GM19025 (cell line): ENCODE data around the gene LTBP1.
"Not testable (repeated sequence)": the region's sequence is repeated elsewhere in the genome, so short reads cannot be mapped to it uniquely, and the experiment has no call there.

Experiments
- ATAC-seq: cut with Tn5 transposase; IDR thresholded peaks from one replicate; pipeline ENCODE4 v1.9.1; 2021; ENCODE audit warnings: mild to moderate bottlenecking, low read depth, moderate library complexity; ENCODE audit not compliant: unreplicated experiment

Gene LTBP1

DNA sequence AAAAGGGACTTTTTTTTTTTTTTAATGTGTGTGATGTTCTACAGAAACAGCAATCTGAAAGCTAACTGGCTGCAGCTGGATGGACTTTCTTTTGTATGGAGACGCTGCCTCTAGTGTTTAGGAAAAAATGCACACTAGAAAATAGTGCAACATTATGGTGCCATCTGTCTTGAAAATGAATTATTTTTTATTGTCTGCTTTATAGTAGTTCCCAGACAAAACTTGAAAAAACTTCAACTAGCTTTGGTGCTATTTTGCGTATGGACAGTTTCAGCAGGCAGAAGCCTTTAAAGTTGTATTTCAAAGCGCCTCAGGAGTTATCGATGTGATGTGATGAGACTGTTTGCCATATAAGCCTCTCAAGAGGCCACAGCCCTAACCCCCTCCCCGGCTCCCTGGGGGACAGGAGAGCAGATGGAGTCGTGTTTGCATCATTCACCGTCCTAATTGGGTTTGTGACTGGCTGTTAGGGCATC lies 86.9 kb downstream of the LTBP1 start:
- ATAC-seq = no peak

DNA sequence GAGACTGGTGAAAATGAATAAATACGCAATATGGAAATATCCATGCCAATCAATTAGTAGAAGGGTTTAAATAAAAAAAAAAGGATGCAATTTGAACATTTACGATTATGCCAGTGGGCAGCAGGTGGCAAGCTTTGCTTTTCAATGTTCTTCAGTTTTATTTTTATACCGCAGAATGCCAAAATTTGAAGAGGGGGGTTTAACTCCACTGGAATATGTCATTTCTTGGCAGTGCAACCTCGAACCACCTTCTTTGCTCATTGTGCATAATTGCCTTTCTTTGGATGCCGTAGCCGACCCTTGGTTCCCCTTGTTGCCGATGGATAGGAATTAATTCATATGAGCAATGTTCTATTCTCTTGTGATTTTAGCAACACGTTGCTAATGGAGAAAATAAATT lies 88.0 kb downstream of the LTBP1 start:
- ATAC-seq = no peak

DNA sequence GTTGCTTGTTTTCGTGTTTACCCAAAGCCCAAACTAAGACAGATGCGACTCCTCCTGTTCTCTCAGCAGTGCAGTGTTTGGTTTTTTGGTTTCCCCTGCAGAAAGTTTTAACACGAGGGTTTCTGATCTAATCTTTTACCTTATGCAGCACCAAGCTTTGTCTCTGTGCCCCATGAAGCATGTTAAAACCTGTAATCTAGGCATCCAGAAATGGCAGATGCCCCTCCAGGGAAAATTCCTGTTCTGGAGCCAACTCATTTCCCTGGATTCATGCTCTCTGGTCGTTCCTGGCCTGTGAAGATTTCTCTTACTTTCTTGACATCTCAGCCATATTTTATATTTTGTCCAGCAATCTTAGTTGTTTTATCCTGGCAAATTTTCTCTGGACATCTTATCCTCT lies 91.5 kb downstream of the LTBP1 start:
- ATAC-seq = no peak

- ATAC-seq = no peak
Observed at GRCh38 chr2:33038799-33039198, 92.0 kb downstream of the LTBP1 start.

GRCh38 chr2:33040541-33040940 lies 93.8 kb downstream of the LTBP1 start:
- ATAC-seq = no peak

GRCh38 chr2:33042265-33042664 lies 95.5 kb downstream of the LTBP1 start:
- ATAC-seq = no peak

GRCh38 chr2:33042819-33043218 lies 96.1 kb downstream of the LTBP1 start:
- ATAC-seq = no peak

DNA sequence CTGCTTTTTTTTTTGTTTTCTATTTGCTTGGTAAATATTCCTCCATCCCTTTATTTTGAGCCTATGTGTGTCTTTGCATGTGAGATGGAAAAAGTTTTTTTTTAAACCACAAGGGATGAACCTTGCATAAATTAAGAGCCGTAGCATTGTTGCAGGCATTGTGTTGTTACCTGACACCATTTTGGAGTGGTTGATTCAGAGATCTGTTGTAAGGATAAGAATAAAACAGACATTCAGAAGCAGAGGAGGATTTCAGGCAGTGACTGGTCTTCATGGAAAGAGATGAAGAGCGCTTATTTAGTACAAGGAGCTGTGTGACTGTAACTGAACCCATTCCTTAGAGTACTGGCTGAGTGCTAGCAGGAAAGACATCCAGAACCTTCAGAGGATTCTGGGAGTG lies 101.2 kb downstream of the LTBP1 start:
- no peak for ATAC-seq

DNA sequence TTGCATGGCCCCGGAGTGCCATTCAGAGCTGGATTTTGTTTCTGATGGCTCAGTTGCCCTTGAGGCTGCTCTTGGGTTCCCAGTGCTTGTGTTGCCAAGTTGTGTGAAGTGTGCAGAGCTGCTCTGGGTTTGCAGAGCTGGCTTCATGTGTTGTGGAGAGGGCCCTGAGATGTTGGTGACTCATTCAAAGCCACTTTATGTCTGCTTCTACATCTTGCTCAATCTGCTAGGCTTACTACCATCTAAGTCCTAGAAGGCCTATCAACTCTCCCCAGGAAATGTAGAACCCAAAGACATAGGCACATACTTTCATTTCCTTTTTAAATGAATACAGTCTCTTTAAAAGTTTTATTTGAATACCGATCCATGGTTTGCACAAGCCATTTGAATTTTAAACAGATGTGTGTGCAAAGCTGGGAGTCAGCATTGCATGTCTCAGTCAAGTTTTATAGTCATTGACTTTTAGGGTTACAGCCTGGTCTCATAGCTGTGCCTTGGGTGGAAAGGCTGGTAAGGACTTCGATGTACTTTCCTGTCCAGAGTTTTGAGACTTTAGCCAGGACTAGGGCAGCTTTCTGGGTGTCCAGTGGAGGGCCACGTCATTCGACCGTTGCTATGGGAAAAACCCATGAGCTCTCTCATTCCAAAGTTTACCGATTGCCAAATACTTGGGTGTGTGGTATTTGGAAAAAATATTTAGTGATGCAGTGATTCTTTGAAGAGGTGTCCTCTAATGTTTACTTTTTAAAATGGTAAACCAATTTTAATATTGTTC lies 105.0 kb downstream of the LTBP1 start:
- ATAC-seq = no peak

DNA sequence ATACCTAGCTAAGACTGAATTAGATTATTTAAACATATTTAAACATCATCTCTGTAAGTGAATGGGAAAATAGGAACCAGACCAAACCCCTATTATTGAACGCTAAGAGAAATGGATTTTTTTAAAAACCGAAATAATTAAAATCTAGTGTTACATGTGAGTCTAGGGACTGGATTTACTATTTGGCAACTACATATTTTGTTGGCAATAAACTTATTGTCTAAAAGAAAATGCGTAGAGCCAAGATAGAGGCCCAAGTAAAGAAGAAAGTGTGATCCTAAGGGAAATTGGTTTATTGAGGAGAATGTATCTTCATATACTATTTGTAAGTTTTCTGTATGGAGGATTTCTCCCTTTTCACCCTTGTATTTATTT lies 105.6 kb downstream of the LTBP1 start:
- ATAC-seq = no peak

GRCh38 chr2:33052795-33053194 lies 106.0 kb downstream of the LTBP1 start:
- ATAC-seq = not testable (repeated sequence)

DNA sequence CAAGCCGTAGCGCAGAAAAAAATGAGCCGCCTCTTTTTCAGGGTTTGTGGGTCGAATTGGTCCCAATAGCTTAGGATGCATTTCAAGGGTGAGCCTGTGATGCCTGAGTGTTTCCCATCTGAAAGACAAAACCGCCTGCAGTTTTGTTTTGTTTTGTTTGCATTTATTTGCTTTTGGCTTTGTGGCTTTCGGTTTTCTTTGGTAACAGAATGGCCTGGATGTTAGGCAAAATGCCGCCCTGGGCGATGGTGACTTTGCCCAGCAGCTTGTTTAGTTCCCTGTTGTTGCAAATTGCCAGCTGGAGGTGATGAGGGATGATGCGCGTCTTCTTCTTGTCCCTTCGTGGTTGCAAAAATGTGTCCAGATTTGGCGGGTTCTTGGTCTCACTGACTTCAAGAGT lies 109.4 kb downstream of the LTBP1 start:
- ATAC-seq = no peak

- ATAC-seq = not testable (repeated sequence)
Observed at GRCh38 chr2:33057307-33058028, 110.7 kb downstream of the LTBP1 start.

DNA sequence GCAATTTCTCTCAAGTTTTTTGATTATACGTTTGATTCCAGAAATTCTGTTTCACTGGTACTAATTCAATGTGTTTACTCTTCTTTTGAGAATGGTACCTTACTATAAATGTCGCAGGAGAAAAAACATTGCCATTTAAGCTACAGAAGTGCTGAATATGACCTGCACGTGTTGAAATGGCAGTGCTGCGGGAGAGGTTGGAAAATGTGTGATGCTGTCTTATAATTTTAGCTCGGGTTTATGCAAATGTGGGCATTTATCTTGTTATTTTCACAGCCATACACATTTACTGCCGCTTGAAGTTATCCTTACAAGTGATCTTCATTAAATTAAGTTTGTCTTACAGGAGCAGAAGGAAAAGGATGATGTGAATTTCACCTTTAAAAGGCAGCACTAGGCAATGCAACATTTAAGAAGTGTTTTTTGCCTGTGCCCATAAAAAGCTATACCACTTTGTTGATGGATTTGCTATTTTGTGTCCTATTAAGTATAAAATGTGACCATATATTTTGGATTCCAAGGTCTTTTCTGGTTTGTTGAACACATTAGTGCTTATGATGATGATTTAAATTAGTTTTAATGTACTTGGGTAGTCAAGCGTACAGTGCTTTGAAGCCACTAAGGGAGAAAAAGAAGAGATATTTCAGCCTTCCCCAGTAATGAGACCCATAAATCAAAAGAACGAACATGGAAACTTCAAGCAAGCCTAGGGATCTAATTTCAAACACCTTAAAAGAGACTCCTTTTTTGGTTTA lies 112.1 kb downstream of the LTBP1 start:
- ATAC-seq = no peak

DNA sequence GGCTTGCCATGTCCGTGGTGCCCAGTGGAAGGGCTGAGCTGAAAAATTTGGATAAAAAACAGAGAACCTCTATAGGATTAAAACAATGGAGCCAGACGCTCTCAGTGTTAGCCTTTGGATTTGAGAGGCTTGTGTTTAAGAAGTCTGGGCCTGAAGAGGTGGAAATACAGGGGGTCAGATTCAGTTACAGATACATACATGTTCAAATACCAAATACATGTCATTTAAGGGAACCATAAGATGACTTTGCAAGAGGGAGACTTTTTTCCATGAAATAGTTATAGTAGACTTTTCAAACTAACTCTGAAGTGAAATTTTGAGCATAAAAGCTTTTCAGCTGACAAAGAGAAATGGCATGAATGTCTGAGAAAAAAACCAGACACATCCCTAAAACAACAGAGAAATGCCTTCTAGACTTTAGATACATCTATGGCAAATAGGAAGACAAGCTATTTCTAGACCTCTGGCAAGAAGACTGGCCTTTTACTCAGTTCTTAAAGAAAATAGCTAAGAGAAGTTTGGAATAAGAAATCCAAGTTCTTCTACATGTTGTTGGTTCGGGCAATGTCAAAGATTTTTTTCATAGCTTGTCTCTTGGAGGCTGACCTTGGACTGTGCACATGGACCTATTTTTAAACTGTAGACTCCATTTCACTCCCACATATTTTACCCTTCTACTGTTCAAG lies 112.9 kb downstream of the LTBP1 start:
- no peak for ATAC-seq

GRCh38 chr2:33060405-33060804 lies 113.7 kb downstream of the LTBP1 start:
- no peak for ATAC-seq

DNA sequence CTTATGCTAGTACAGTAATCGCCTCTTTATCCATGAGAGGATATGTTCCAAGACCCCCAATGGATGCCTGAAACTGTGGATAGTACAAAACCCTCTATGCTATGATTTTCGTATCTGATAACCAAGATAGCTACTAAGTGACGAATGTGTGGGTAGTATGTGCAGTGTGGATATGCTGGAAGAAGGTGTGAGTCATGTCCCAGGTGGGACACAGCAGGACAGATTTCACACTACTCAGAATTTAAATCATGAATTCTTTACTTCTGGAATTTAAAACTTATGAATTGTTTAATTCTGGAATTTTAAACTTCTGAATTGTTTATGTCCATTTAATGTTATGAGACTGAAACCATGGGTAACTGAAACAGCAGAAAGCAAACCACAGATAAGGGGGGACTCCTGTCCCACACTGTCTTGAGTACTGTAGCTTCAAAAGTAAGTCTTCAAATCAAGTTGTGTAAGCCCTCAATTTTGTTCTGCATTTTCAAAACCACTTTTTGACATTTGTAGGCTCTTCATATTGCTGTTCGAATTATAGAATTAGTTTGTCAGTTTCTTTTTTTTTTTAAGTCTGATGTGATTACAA lies 116.0 kb downstream of the LTBP1 start:
- ATAC-seq = no peak

DNA sequence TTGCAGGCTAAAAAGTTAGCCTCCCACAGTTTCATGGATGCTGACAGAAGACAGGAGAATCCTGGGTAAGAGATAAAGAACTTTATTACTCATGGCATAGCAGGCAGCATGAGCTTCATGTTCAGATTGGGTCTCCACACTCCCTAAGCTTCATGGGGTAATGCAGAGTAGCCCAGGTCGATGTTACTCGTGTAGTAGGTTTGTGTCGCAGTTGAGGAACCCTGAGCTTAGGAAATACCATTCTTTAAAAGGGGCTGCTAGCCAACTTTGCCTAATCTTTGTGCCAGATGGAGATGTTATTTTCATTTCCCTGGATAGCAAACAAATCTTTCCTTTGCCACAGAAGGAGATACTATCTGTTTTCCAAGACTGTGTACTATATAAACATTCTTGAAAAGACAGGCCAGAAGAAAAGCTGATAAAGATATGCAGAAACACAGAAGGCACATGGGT lies 117.6 kb downstream of the LTBP1 start:
- ATAC-seq = no peak

DNA sequence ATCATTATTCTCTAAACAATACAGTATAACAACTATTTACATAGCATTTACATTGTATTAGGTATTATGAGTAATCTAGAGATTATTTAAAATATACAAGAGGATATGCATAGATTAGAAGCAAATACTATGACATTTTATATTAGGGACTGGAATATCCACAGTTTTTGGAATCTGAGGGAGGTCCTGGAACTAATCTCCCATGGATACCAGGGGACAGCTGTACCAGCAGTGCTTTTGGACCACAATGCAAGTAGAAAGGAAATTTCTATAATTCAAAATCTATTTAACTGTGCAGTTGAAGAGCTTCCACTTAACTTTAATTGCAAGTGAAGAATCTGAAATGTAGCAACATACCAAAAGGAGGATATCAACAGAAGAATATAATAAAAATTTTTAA lies 120.8 kb downstream of the LTBP1 start:
- ATAC-seq = no peak

- ATAC-seq = no peak
Observed at GRCh38 chr2:33068261-33068660, 121.5 kb downstream of the LTBP1 start.
